Upper lobe of left lung (tissue), 4 donors: ENCODE measurements around the gene FAM171A2.

Source experiments
- CTCF ChIP-seq, 6 experiments: fragments of 450-650 bp in 4 of 6; fragments of 200-600 bp in 2 of 6; sonication (generic) in 2 of 6; IDR thresholded peaks; one replicate each; pipeline ENCODE4 v1.5.1; 2016 to 2019; ENCODE audit warnings: antibody characterized with exemption in 6 of 6
- EP300 ChIP-seq, 4 donors: sonication (generic); formaldehyde crosslinking; IDR thresholded peaks; one replicate each; pipeline ENCODE4 v1.5.1; 2017; ENCODE audit warnings: antibody characterized with exemption in 4 of 4, control low read depth in 2 of 4
- POLR2A ChIP-seq, 4 donors: fragments of 450-650 bp; IDR thresholded peaks; one replicate each; pipeline ENCODE4 v1.5.1; 2016 to 2017; ENCODE audit warnings: antibody characterized with exemption in 4 of 4, mild to moderate bottlenecking in 2 of 4
- POLR2AphosphoS5 ChIP-seq, 2 donors: sonication (generic); formaldehyde crosslinking; IDR thresholded peaks; one replicate each; pipeline ENCODE4 v1.5.1; 2017; ENCODE audit warnings: antibody characterized with exemption in 2 of 2

- no peak for TF ChIP-seq POLR2AphosphoS5 (IDR thresholded peaks at IDR 0.05)
- TF ChIP-seq CTCF (IDR thresholded peaks at IDR 0.05): peak in 3 of 6 experiments; percentile 19 to 42 (median 29)
- no peak for TF ChIP-seq POLR2A (IDR thresholded peaks at IDR 0.05)
- TF ChIP-seq EP300 (IDR thresholded peaks at IDR 0.05): no peak
These were observed 36.7 kb upstream of the FAM171A2 start for GRCh38 chr17:44400226-44400847.
